GM12875 (cell line): ENCODE measurements around the gene GRM3.

Experiments used
- H3K4me3 ChIP-seq: one replicate; pipeline ENCODE4 v1.5.1; 2011; ENCODE audit warnings: low read depth, low read length, control low read depth
- TF ChIP-seq, protein P1 (sequence below): IDR thresholded peaks from 2 replicates; pipeline ENCODE4 v1.5.1; 2011; ENCODE audit warnings: low read depth, mild to moderate bottlenecking, control low read depth, inconsistent platforms, low read length, moderate library complexity, borderline replicate concordance; ENCODE audit not compliant: insufficient read depth

The GRM3 gene

DNA sequence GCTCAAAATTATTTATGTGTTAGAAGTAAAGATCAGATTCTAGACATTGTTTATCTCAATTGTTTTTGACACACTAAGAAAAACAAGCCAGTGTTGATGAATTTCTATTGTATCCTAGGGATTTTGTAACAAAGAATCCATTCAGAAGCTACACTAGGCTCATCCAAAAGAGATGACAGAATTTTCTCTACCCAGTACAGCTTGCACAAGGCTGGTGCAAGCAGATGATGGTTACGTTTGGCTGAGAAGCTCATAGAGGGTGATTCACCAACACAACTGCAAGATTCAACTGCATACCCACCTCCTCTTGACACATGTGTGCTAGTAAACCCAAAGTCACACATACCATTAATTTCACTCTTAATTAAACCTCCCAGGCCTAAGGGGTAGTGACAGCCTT lies 20.8 kb downstream of the GRM3 start:
- H3K4me3 ChIP-seq: no peak overlapping the region
- TF ChIP-seq, protein P1, sequence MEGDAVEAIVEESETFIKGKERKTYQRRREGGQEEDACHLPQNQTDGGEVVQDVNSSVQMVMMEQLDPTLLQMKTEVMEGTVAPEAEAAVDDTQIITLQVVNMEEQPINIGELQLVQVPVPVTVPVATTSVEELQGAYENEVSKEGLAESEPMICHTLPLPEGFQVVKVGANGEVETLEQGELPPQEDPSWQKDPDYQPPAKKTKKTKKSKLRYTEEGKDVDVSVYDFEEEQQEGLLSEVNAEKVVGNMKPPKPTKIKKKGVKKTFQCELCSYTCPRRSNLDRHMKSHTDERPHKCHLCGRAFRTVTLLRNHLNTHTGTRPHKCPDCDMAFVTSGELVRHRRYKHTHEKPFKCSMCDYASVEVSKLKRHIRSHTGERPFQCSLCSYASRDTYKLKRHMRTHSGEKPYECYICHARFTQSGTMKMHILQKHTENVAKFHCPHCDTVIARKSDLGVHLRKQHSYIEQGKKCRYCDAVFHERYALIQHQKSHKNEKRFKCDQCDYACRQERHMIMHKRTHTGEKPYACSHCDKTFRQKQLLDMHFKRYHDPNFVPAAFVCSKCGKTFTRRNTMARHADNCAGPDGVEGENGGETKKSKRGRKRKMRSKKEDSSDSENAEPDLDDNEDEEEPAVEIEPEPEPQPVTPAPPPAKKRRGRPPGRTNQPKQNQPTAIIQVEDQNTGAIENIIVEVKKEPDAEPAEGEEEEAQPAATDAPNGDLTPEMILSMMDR: no peak

DNA sequence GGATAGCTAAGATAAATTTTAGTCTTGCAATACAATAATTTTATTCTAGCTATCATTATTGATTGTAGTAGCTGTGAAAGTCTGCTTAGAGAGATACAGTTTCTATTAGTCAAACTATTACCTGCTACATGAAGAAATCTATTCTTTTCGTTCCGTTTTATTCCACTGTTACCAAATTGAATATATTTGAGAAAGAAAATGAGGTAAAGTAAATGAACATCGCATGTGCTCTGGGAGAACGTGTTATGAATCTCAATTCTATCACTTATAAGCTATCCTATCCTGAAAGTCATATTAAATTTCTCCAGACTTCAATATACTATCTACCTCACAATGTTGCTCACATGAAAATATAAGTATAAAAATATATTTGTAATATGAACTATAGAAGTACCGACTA lies 21.3 kb downstream of the GRM3 start:
- no peak overlapping the region for H3K4me3 ChIP-seq
- TF ChIP-seq, protein P1: no peak

DNA sequence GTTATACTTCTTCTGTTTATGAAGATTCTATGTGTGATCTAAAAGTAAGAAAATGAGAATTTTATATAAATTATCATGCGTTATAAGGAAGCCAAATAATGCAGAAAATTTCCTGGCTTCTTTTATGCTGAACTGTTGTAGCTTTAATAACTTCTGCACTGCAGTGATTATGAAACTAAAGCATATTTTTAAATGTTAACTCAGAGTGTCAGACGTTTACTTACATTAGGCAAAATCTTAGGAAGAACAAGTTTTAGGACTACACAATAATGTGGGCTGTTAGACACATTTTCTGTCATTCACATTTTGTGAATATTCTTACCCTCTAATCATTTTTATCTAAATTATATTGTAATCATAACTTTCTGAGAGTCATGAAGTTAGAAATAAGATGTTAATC lies 22.0 kb downstream of the GRM3 start:
- H3K4me3 ChIP-seq: no peak overlapping the region
- TF ChIP-seq, protein P1: no peak

DNA sequence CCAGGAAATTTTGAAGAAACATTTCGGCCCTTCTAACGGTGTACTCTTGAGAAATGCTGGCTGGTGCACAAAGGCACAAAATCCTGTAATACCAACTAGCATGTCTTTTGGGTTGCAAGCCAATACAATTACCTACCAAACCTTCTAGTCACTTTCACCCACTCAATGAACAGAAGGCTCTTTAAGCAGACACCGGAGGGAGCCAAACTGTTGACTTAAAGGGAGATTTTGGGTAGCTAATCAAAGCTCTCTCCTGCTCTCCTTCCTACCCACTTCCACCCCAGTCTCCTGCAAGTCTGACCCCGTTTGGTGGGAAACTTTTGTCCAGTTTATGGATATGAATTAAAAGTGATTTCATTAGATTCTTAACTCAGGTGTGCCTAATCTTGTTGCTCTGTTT lies 24.0 kb downstream of the GRM3 start:
- no peak overlapping the region for H3K4me3 ChIP-seq
- TF ChIP-seq, protein P1: no peak

DNA sequence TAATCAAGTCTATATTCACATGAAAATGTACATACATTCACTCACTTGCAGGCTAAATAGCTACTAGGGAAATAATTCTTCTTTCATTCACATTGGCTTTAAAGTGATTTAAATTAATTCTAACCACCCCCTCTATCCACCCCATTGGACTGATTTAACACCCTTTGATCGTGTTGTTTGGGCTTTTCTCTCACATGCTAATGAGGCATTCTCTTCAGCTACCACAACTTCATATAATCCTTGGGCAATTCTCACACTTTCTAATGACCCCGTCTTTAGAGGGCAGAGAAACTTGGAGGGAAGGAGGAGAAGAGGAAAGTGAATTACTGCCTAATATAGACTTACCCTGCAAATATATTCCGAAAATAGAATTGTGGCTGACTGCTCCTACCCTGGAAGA lies 24.6 kb downstream of the GRM3 start:
- H3K4me3 ChIP-seq: no peak overlapping the region
- TF ChIP-seq, protein P1: no peak

DNA sequence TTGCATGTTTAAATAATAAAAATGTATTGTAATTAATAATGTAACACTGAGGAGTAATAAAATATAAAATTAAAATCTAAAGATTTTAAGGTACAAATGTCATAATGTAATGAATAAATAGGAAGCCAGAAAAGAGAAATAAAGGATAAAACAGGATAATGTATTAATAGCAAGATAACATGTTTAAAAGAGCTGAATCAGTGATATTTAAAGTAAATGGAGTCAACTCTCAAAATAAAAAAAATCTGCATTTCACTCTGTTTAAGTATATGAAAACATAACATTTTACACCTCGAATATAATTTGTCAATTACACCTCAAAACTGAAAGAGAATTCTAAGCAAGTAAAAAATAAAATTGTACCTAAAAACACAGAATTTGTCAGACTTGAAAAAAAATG lies 44.1 kb downstream of the GRM3 start:
- H3K4me3 ChIP-seq: no peak overlapping the region
- TF ChIP-seq, protein P1: no peak

DNA sequence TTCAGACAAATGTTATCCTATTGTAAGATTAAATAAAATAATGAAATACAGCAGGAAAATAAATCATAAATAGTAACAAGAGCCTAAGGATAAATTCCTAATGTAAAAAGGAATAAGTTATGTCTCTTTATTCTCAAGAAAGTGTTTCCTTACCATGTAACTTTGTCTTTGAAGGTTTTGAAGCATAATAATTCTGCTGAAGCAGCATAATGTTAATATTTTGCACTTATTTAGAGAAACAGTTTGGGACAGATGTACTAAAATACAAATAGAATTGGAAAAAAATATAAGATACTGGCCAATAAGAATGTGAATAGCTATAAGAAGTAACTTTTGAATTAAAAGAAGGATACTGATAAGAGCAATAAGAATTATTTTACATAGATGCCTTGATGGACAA lies 45.7 kb downstream of the GRM3 start:
- TF ChIP-seq, protein P1: no peak
- no peak overlapping the region for H3K4me3 ChIP-seq
